Measurements from ENCODE around the gene JMJD4.

The JMJD4 gene

GRCh38 chr1:227748496-227749182 lies 13.5 kb upstream of the JMJD4 start:
- DNase-seq, result peak; percentile 34

GRCh38 chr1:227747948-227748495 lies 12.9 kb upstream of the JMJD4 start:
- no peak for DNase-seq

- DNase-seq, result no peak
Measured at GRCh38 chr1:227747382-227747781, 12.3 kb upstream of the JMJD4 start.

- DNase-seq, result no peak
Measured at GRCh38 chr1:227746676-227747075, 11.6 kb upstream of the JMJD4 start.

- DNase-seq, result no peak
Measured at GRCh38 chr1:227745568-227746265, 10.6 kb upstream of the JMJD4 start.

GRCh38 chr1:227744668-227745067 lies 9.6 kb upstream of the JMJD4 start:
- DNase-seq, result no peak

GRCh38 chr1:227742738-227743715 lies 7.9 kb upstream of the JMJD4 start:
- DNase-seq, result no peak

- no peak for DNase-seq
Measured at GRCh38 chr1:227741166-227741870, 6.2 kb upstream of the JMJD4 start.

GRCh38 chr1:227740401-227740960 lies 5.4 kb upstream of the JMJD4 start:
- DNase-seq, result no peak

GRCh38 chr1:227739636-227740035 lies 4.5 kb upstream of the JMJD4 start:
- no peak for DNase-seq

GRCh38 chr1:227738820-227739219 lies 3.7 kb upstream of the JMJD4 start:
- DNase-seq, result no peak

GRCh38 chr1:227736814-227737432 lies 1.8 kb upstream of the JMJD4 start:
- DNase-seq, result no peak

- DNase-seq, result no peak
Measured at GRCh38 chr1:227735539-227736285, 610 bp upstream of the JMJD4 start.

- DNase-seq, result no peak
Measured at GRCh38 chr1:227734546-227734855, 601 bp downstream of the JMJD4 start.

- no peak for DNase-seq
Measured at GRCh38 chr1:227733751-227734545, 1.2 kb downstream of the JMJD4 start.

- no peak for DNase-seq
Measured at GRCh38 chr1:227733309-227733705, 1.8 kb downstream of the JMJD4 start.

- DNase-seq, result no peak
Measured at GRCh38 chr1:227732586-227733308, 2.4 kb downstream of the JMJD4 start.

GRCh38 chr1:227731696-227732585 lies 3.2 kb downstream of the JMJD4 start:
- no peak for DNase-seq

All from CD4-positive, alpha-beta T cell treated with Interleukin-4 for 4 hours (primary cell).